Activated CD8-positive, alpha-beta memory T cell treated with anti-CD3 and anti-CD28 coated beads for 24 hours (primary cell): ENCODE measurements around the gene PDE4D.

ENCODE experiments used
- DNase-seq: peaks from one replicate; pipeline ENCODE4 v3.0.0-alpha.2; 2020

PDE4D gene

GRCh38 chr5:58932057-58932612 is 961.4 kb downstream of the PDE4D start:
- no peak for DNase-seq

DNA sequence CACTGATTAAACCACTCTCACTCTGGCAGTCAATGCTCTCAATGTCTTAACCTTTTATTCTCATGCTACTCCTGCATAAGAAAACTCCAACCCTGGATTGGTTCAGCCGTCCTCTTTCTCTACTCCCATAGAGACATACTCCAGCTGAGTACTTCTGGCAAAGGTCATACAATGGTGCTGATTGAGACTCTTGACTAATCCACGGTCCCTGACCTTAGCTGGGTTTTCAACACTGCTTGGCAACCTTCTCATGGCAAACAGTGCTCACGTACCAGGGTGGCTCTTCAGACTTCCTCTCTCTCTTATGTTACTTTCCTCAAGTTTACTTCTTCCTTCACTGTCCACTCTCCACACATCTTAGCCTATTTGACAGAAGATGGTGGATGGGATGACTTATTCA is 963.0 kb downstream of the PDE4D start:
- no peak for DNase-seq

DNA sequence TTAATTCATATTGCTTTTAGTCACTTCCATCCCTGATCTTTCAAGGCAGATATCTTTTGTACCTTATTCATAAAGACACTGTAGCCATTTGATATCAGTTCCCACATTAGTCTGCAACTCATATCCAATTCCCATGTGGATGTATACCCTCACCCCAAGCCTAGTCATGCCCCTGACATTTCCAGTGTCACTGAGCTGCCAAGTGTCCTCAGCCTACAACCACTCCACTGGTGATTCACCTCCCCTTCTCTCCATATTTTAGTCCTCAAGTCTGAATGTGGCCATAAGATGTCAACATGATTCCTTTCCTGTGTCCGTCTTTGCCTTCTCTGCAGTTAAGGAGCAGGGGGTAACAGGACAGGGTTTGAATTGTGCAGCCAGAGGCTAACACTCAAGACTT is 963.8 kb downstream of the PDE4D start:
- DNase-seq = no peak

- no peak for DNase-seq
Observed at GRCh38 chr5:58927938-58928337, 965.6 kb downstream of the PDE4D start.

- no peak for DNase-seq
Observed at GRCh38 chr5:58927181-58927580, 966.3 kb downstream of the PDE4D start.

GRCh38 chr5:58926541-58926935 is 967.0 kb downstream of the PDE4D start:
- DNase-seq = no peak

DNA sequence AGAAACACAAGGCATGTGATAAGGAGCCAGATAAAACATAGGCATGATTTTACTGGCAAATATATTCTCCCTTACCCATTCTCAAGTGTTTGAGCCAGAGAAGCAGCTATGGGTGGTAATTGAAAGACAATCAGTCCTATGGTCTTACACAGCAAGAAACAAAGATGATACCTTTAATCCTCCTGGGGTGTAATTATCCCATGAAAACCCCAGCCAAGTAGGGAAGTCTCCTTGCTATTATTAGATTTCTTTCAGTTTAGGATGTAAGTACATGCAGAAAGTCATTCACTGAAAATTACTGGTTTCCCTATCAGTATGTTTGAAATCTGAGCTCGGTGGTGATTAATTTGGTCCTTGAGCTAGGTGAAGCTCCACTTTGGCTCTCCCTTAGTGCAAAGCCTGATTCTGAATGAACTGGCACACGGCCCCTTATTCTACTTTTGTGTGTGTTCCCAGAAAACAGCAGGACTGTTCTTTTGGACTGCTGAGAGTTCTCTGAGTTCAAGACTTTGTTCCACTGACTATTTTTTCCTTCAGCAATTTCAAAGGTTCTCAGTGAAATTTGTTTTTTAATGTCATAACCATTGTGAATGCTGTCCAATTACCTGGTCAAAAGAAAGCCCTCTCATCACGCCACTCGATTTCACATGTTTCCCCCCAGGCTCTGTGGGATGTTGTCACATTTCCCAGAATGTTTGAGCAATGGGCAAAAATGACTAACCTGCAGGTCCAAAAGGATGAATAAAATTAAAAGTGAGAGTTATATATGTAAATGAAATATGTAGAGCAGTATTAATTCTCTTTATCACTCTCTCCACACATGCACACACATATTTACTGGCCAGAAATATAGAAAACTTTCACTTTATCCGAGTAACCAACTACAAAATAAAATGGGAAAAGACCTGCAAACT is 967.6 kb downstream of the PDE4D start:
- no peak for DNase-seq

- DNase-seq = no peak
Observed at GRCh38 chr5:58924306-58924705, 969.2 kb downstream of the PDE4D start.

DNA sequence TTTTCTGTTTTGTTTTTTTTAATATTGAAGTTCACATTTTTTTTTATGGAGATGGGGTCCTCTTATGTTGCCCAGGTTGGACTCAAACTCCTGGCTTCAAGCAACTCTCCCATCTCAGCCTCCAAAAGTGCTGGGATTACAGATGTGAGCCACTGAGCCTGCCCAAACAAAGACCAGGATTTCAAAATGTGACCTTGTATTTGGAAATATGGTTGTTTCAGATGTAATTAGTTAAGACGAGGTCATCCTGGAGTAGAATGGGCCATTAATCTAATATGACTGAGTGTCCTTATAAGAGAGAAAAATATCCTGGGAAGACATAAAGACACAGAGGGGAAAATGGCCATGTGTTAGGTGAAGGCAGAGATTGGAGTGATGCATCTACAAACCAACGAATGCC is 970.2 kb downstream of the PDE4D start:
- DNase-seq = no peak

GRCh38 chr5:58922461-58923171 is 970.9 kb downstream of the PDE4D start:
- no peak for DNase-seq

- no peak for DNase-seq
Observed at GRCh38 chr5:58921159-58921558, 972.4 kb downstream of the PDE4D start.

- DNase-seq = no peak
Observed at GRCh38 chr5:58919833-58920232, 973.7 kb downstream of the PDE4D start.
